Measurements from ENCODE around the gene REP15.
"Not testable (repeated sequence)": the region's sequence is repeated elsewhere in the genome, so short reads cannot be mapped to it uniquely, and the experiment has no call there.

REP15 gene, protein sequence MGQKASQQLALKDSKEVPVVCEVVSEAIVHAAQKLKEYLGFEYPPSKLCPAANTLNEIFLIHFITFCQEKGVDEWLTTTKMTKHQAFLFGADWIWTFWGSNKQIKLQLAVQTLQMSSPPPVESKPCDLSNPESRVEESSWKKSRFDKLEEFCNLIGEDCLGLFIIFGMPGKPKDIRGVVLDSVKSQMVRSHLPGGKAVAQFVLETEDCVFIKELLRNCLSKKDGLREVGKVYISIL

GRCh38 chr12:27696293-27696652, at the start of gene REP15:
TSS of gene REP15 (plus strand) at chr12:27696447. CDS start at chr12:27696563, 116 bp downstream.
- DNase-seq, result no peak

DNA sequence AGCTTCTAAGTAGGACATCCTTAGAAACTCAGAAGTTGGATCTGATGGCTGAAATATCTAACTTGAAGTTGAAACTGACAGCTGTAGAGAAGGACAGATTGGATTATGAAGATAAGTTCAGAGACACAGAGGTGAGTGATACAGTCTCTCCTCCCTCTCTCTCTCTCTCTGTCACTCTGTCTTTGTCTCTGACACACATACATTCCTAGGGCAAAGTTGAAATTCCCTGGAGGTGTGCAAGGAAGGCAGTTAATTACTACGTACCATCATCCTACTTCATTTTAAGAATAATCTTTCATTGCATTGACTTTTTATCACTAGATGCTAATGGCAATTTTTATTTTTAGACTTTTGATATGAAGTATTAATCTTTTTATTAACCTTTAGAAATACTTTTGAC, 46.2 kb upstream of the REP15 start:
- DNase-seq, result no peak

- no peak for DNase-seq
These were observed 45.0 kb upstream of the REP15 start for GRCh38 chr12:27651201-27651600.

DNA sequence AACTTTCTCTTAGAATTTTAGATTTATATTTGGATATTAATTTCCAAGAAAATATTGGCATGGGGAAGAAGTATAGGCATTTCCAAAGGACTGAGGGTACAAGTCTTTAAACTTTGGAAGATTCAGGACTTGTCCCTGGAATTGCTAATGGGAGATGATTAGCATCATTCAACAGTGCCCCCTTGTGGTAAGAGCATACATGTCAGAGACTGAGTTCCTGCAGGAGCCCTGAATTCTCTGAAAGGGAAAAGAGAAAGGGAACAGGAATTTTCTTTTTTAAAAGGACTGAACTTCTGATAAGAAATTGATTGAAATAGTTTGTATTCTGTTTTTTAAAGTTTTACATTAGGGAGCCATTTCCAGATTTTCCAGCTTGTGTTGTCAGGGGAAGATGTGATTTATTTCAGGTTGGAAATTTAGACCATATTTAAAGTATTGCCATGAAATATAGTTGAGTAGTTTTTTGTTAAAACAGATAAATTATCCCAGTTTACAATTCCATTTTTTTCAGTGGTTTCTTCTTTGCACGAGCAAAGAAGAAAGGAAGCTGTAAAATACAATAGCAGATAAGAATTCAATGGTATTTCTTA, 44.0 kb upstream of the REP15 start:
- DNase-seq, result no peak

DNA sequence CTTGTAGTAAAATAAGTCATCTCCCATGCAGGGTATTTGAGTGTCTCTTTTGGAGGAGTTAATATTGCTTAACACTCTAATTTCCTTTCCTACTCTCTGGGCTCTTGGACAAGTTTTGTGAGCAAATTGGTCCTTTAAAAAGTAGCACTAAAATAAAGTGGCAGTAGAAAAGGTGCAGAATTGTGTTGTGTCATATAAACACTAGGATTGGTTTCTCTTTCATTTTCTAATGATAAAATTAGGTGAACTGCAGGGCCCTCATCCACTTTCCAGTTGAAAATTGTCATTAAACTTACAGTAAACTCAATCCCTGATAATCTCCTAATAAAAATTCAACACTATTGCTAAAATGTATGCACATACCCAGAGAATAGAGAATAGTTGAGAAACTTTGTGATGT, 42.6 kb upstream of the REP15 start:
- DNase-seq, result no peak

- DNase-seq, result not testable (repeated sequence)
These were observed 40.8 kb upstream of the REP15 start for GRCh38 chr12:27655476-27655875.

DNA sequence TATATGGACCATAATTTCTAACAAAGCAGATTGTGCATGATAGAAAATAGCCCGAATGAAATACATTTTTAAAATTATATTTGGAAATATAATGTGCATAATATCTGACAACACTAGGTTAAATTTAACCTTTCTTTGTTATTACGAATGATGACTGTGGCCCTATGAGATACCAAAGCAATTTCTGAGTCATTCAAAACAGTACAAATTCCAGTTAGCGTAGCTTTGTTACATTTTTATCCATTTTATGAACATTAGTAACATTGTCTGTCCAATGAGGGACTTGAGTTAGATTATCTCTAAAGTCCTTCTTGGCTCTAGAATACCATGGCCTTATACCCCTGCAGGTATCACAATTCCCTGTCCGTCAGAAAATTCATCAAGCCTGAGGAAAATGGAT, 39.0 kb upstream of the REP15 start:
- DNase-seq, result no peak

DNA sequence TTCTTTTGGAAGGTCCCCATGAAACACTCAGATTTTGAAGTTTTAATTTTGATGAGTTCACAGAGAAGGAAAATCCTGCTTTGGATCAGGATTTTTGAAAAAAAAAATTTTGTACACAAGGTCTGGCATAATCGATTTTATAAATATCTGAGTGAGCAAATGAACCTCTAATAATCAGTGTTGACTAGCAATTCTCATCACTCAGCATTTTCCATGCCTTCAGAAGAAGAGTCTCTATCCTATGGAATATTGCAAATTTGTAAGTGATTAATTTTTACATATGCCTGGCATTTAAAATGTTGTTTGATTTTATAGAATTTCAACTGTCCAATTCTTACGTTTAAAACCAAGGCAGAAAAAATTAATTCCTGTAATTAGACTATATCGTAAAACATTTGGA, 30.5 kb upstream of the REP15 start:
- DNase-seq, result no peak

- DNase-seq, result no peak
These were observed 29.7 kb upstream of the REP15 start for GRCh38 chr12:27666510-27666909.

GRCh38 chr12:27667540-27667939, 28.7 kb upstream of the REP15 start:
- no peak for DNase-seq

DNA sequence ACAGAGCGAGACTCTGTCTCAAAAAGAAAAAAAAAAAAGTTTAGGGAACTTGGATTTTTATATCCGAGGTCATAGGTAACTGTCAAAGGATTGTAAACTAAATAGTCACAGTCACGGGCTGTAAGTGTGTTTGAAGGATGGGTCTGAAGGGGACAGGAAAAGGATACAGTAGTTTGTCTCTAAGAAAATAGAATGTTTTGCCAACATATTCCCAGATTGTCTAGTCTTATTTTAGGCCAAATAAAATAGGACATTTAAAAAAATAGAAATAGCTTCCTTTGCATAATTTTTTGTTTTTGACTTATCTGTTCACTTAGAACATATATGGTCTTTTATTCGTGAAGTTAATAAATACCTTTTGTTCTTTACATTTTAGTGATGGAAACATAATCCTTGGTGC, 24.2 kb upstream of the REP15 start:
- no peak for DNase-seq

GRCh38 chr12:27672643-27673042, 23.6 kb upstream of the REP15 start:
- DNase-seq, result no peak

- no peak for DNase-seq
These were observed 23.0 kb upstream of the REP15 start for GRCh38 chr12:27673101-27673718.

GRCh38 chr12:27674989-27675388, 21.3 kb upstream of the REP15 start:
- no peak for DNase-seq

DNA sequence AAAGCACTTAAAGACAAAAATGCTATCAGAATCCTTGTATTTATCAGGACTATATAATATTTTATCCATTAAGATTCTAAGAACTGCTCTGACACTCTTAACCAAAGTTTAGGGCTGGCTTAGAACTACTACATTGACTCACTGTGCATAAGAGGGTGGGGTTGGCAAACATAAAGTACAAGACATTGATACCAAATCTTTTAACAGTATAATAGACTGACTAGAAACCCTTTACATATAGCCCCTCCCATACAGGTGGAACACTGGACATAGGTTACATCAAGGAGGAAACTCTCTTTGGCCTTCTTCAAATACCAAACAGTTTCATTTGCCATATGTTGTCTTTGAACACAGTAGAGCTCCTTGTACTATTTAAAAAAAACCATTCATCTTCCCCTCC, 15.6 kb upstream of the REP15 start:
- DNase-seq, result no peak

- no peak for DNase-seq
These were observed 13.7 kb upstream of the REP15 start for GRCh38 chr12:27682534-27682933.

- DNase-seq, result no peak
These were observed 11.0 kb upstream of the REP15 start for GRCh38 chr12:27685274-27685673.

DNA sequence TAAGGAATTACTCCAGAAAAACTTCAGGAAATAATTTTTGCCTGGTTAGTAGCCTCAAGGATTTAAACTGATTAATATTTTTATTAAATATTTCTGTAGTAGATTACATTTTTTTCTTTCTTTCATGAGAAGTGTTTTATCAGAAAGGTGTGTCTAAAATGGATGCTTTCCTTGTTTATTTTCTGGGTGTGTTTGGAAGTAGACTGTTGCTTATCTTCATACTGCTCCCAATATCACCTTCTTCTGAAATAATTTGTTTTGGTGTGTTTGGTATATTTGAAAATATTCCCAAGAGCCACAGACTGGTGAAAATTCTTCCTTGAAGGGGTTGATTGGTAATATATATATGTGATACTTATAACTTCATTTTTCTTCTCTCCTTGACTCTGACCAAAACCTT, 10.1 kb upstream of the REP15 start:
- DNase-seq, result no peak

DNA sequence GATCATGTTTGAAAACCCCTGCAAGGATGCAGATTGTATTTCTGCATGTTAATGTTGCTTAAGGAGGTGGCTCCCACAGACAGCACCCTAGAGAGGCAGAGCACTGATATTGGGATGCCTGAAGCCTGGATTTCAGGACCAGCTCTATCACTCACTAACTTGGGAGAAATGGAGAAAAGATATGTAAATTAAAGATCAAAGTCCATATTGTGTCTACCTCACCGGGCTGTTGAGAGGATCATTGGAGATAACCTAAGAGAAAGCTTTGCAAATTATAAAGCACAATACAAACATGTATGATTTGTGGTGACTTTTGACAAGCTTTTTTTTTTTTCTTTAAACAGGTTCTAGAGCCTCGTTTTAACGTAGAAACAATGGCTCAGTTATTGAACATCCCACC, 7.6 kb upstream of the REP15 start:
- no peak for DNase-seq

DNA sequence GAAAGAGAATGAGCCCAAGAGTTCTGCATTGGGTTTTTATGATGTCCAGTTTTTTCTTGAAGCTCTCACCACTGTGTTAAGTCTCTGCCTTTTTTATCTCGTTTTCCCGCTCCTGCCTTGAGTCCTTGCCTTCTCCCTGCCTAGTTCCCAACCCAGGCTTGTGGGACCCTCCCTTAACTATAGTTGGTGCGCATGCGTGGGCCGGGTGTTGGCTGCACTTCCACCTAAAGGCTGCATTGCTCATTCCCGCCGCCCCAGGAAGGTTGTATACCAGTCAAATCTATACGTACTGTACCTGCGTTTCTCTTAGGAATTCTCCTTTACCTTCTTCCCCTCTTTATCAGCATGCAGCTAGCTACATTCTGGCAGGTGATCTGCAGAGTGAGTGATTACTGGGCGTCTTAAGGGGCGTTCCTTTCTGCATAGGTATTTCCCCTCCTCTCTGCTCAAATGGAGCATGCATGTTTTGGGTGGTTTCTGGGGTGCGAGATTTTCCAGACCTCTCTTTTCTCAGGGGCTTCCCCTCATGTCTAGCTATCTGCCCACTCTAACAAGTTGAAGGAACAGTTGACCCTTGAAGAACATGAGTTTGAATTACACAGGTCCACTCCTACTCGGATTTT, 6.6 kb upstream of the REP15 start:
- DNase-seq, result no peak

DNA sequence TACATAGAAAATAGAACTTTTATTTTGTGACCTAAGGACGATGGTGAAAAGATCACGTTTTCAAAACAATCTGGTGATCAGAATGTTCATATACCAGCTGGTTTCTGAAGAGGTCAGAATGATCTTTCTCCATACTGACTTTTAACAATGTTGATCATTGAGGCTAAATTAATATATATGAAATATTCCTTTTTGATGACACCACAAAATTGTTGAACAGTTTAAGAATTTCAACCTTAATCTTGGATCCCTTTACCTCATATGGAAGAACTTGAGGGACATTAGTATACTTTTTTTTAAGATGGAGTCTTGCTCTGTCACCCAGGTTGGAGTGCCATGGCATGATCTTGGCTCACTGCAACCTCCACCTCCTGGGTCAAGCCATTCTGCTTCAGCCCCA, 2.8 kb upstream of the REP15 start:
- no peak for DNase-seq

- DNase-seq, result no peak
These were observed 523 bp upstream of the REP15 start for GRCh38 chr12:27695556-27696292.

- no peak for DNase-seq
These were observed 767 bp downstream of the REP15 start for GRCh38 chr12:27696864-27697564.

All from right forelimb (tissue), 1 donor.